Measurements from ENCODE around the gene FAR2. TPM values are rescaled to one million over a fixed set of nuclear protein-coding genes. Genes with fewer than 3 reads are reported as not detected.
"Not testable (repeated sequence)": the region's sequence is repeated elsewhere in the genome, so short reads cannot be mapped to it uniquely, and the experiment has no call there.

The FAR2 gene
- polyA plus RNA-seq, 1 donor (not counting 4 experiments of a cell fraction or from before 2014, with no cell fraction given): 9.2 TPM

GRCh38 chr12:29288031-29288430 is 139.0 kb downstream of the FAR2 start:
- TF ChIP-seq EZH2 (IDR thresholded peaks at IDR 0.05; ENCODE audit: low read length): no peak
- no peak for TF ChIP-seq CTCF (optimal IDR thresholded peaks at IDR 0.05 in 1 of 3, IDR thresholded peaks at IDR 0.05 in 1 of 3, conservative IDR thresholded peaks at IDR 0.05 in 1 of 3; ENCODE audit: extremely low read depth in 1 of 3, insufficient read depth in 2 of 3, low read length in 3 of 3)

GRCh38 chr12:29290475-29290874 is 141.4 kb downstream of the FAR2 start:
- H3K9ac ChIP-seq (ENCODE audit: control insufficient read depth, extremely low read depth, insufficient read depth, low read length); dilution Hi-C loops (cut with MboI; ENCODE audit: extremely low pct_ligation_motif_present, low sequenced_read_pairs); H3K4me1 ChIP-seq (ENCODE audit: control insufficient read depth, extremely low read depth, insufficient read depth, low read length); H3K27ac ChIP-seq (ENCODE audit: control insufficient read depth, insufficient read depth, low read length); H3K27me3 ChIP-seq (ENCODE audit: control insufficient read depth, extremely low read depth, insufficient read depth, low read length); H2AFZ ChIP-seq (ENCODE audit: control insufficient read depth, low read length); H3K9me3 ChIP-seq (ENCODE audit: control insufficient read depth, low read depth, low read length); H3K4me2 ChIP-seq (ENCODE audit: control insufficient read depth, extremely low read depth, insufficient read depth, low read depth, low read length); DNase-seq (ENCODE audit: low read depth, low spot score); H3K9me1 ChIP-seq (ENCODE audit: control insufficient read depth, extremely low read depth, insufficient read depth, low read length); H3K36me3 ChIP-seq (ENCODE audit: control insufficient read depth in 2 of 2, extremely low read depth in 1 of 2, insufficient read depth in 2 of 2, low read length in 2 of 2); FAIRE-seq; H3K4me3 ChIP-seq (ENCODE audit: control insufficient read depth in 2 of 3, extremely low read depth in 1 of 3, insufficient read depth in 2 of 3, low read depth in 1 of 3, low read length in 3 of 3); H4K20me1 ChIP-seq (ENCODE audit: control insufficient read depth, extremely low read depth, insufficient read depth, low read length); H3K79me2 ChIP-seq (ENCODE audit: control insufficient read depth, insufficient read depth, low read length): not testable (repeated sequence)

More at GRCh38 chr12:29288031-29288430, 139.0 kb downstream of the FAR2 start:
- no peaks in the 10 kb centered on the region for H3K9me1 ChIP-seq (ENCODE audit: control insufficient read depth, extremely low read depth, insufficient read depth, low read length)
- H3K27ac ChIP-seq (ENCODE audit: control insufficient read depth, insufficient read depth, low read length): no peak overlapping the region
- no peaks in the 10 kb centered on the region for H3K27me3 ChIP-seq (ENCODE audit: control insufficient read depth, extremely low read depth, insufficient read depth, low read length)
- H3K4me1 ChIP-seq (ENCODE audit: control insufficient read depth, extremely low read depth, insufficient read depth, low read length): no peaks in the 10 kb centered on the region
- FAIRE-seq: no peak
- H3K36me3 ChIP-seq (ENCODE audit: control insufficient read depth in 2 of 2, extremely low read depth in 1 of 2, insufficient read depth in 2 of 2, low read length in 2 of 2): no peaks in the 10 kb centered on the region
- DNase-seq (ENCODE audit: low read depth, low spot score): no peak
- H3K4me2 ChIP-seq (ENCODE audit: control insufficient read depth, extremely low read depth, insufficient read depth, low read depth, low read length): no peak overlapping the region
- no peaks in the 10 kb centered on the region for H4K20me1 ChIP-seq (ENCODE audit: control insufficient read depth, extremely low read depth, insufficient read depth, low read length)
- H3K9ac ChIP-seq (ENCODE audit: control insufficient read depth, extremely low read depth, insufficient read depth, low read length): no peak overlapping the region
- no peak overlapping the region for H2AFZ ChIP-seq (ENCODE audit: control insufficient read depth, low read length)
- H3K4me3 ChIP-seq (ENCODE audit: control insufficient read depth in 2 of 3, extremely low read depth in 1 of 3, insufficient read depth in 2 of 3, low read depth in 1 of 3, low read length in 3 of 3): no peak overlapping the region
- H3K9me3 ChIP-seq (ENCODE audit: control insufficient read depth, low read depth, low read length): no peaks in the 10 kb centered on the region
- dilution Hi-C loops (cut with MboI; ENCODE audit: extremely low pct_ligation_motif_present, low sequenced_read_pairs): no loop called here
- H3K79me2 ChIP-seq (ENCODE audit: control insufficient read depth, insufficient read depth, low read length): no peaks in the 10 kb centered on the region

GRCh38 chr12:29291226-29291625 is 142.1 kb downstream of the FAR2 start:
- dilution Hi-C loops (cut with MboI; ENCODE audit: extremely low pct_ligation_motif_present, low sequenced_read_pairs): no loop called here
- Histone ChIP-seq H4K20me1 (ENCODE audit: control insufficient read depth, extremely low read depth, insufficient read depth, low read length) (no peaks in the 10 kb centered on the region), H3K4me2 (ENCODE audit: control insufficient read depth, extremely low read depth, insufficient read depth, low read depth, low read length) (no peak overlapping the region), H3K9me1 (ENCODE audit: control insufficient read depth, extremely low read depth, insufficient read depth, low read length) (no peaks in the 10 kb centered on the region), H3K9me3 (ENCODE audit: control insufficient read depth, low read depth, low read length) (no peaks in the 10 kb centered on the region), H3K79me2 (ENCODE audit: control insufficient read depth, insufficient read depth, low read length) (no peaks in the 10 kb centered on the region), H3K4me3 (ENCODE audit: control insufficient read depth in 2 of 3, extremely low read depth in 1 of 3, insufficient read depth in 2 of 3, low read depth in 1 of 3, low read length in 3 of 3) (no peak overlapping the region), H3K27me3 (ENCODE audit: control insufficient read depth, extremely low read depth, insufficient read depth, low read length) (no peaks in the 10 kb centered on the region), H2AFZ (ENCODE audit: control insufficient read depth, low read length) (no peak overlapping the region), H3K36me3 (ENCODE audit: control insufficient read depth in 2 of 2, extremely low read depth in 1 of 2, insufficient read depth in 2 of 2, low read length in 2 of 2) (no peaks in the 10 kb centered on the region), H3K27ac (ENCODE audit: control insufficient read depth, insufficient read depth, low read length) (no peak overlapping the region), H3K9ac (ENCODE audit: control insufficient read depth, extremely low read depth, insufficient read depth, low read length) (no peak overlapping the region), H3K4me1 (ENCODE audit: control insufficient read depth, extremely low read depth, insufficient read depth, low read length) (no peaks in the 10 kb centered on the region)
- DNase-seq (ENCODE audit: low read depth, low spot score) (no peak), FAIRE-seq (no peak)
- TF ChIP-seq CTCF (optimal IDR thresholded peaks at IDR 0.05 in 1 of 3, IDR thresholded peaks at IDR 0.05 in 1 of 3, conservative IDR thresholded peaks at IDR 0.05 in 1 of 3; ENCODE audit: extremely low read depth in 1 of 3, insufficient read depth in 2 of 3, low read length in 3 of 3) (no peak), EZH2 (IDR thresholded peaks at IDR 0.05; ENCODE audit: low read length) (no peak)

Measured in keratinocyte (primary cell).